Astrocyte (in vitro differentiated cells and primary cell): ENCODE results near the gene RGS8.

Experiments used
- EZH2 ChIP-seq: IDR thresholded peaks from 2 replicates; pipeline ENCODE4 v1.6.1; 2012; ENCODE audit warnings: mild to moderate bottlenecking, low read length, inconsistent platforms; ENCODE audit not compliant: insufficient read depth
- TF ChIP-seq, protein P1 (sequence below): IDR thresholded peaks from 2 replicates; pipeline ENCODE4 v1.5.1; 2011; ENCODE audit warnings: low read depth, mild to moderate bottlenecking, inconsistent platforms, low read length, moderate library complexity; ENCODE audit not compliant: insufficient read depth

DNA sequence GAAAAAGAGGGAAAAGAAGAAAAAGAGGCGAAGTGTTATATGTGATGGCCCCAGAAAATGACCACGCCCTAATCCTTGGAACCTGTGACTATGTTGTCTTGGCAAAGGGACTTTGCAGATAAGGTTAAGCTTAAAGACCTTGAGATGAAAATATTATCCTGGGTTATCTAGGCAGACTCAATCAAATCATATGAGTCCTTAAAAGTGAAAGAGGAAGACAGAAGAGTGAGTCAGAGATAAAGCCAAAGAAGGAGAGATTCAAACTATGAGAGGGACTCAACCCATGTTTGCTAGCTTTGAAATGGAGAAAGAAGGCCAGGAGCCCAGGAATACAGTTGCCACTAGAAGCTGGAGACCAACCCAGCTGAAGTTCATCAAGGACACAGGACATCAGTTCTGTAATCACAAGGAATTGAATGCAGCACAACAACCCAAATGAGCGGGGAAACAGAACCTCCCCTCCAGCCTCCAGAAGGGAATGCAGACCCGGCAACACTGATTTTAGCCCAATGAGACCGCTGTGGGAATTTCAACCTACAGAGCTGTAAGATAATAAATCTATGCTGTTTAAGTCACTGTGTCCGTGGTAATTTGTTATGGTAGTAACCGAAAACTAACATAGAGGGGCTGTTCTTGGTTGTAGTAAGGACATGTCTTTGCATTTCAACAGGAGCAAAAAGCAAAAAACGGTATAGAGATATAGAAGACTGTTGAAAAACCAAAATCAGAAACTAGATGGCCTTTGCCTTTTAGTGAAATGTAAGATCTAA lies 4.2 kb upstream of the RGS8 start:
- TF ChIP-seq, protein P1, sequence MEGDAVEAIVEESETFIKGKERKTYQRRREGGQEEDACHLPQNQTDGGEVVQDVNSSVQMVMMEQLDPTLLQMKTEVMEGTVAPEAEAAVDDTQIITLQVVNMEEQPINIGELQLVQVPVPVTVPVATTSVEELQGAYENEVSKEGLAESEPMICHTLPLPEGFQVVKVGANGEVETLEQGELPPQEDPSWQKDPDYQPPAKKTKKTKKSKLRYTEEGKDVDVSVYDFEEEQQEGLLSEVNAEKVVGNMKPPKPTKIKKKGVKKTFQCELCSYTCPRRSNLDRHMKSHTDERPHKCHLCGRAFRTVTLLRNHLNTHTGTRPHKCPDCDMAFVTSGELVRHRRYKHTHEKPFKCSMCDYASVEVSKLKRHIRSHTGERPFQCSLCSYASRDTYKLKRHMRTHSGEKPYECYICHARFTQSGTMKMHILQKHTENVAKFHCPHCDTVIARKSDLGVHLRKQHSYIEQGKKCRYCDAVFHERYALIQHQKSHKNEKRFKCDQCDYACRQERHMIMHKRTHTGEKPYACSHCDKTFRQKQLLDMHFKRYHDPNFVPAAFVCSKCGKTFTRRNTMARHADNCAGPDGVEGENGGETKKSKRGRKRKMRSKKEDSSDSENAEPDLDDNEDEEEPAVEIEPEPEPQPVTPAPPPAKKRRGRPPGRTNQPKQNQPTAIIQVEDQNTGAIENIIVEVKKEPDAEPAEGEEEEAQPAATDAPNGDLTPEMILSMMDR, result no peak
- no peak for TF ChIP-seq EZH2
